K562 (cell line): ENCODE data around the gene CACNA1E. TPM values are rescaled to one million over a fixed set of nuclear protein-coding genes. Genes with fewer than 3 reads are reported as not detected.

ENCODE experiments used
- ATAC-seq: fragments of 200-7000 bp; cut with Tn5 transposase; 3 replicates; pipeline ENCODE4 v1.9.1; 2020; ENCODE audit warnings: moderate library complexity
- BruUV-seq: library from RNA; stranded (reverse); fragments of 400-500 nt; replicated peaks from 2 replicates; lab custom pipeline; 2021; lab: Mats Ljungman, UMichigan
- CTCF ChIA-PET: fragments of 300-600 bp; formaldehyde crosslinking; extraction: SDS; loops from one replicate; lab custom pipeline; 2021; ENCODE audit warnings: low intra/inter-chr PET ratio; lab: Yijun Ruan, JAX
- POLR2A ChIA-PET: fragments of 300-600, 350-650 bp; sonication (Branson Sonifier 250); formaldehyde crosslinking; extraction: SDS; loops from one replicate; lab custom pipeline; 2021; ENCODE audit warnings: antibody characterized with exemption, inconsistent platforms; lab: Yijun Ruan, JAX
- DNase-seq, 4 experiments: peaks; one replicate each; pipeline versions ENCODE4 v3.0.0 to v3.0.0-alpha.2; 2011 to 2018; ENCODE audit warnings: low spot score in 3 of 4, mixed read lengths in 3 of 4; ENCODE audit errors: extremely low read depth in 1 of 4
- FAIRE-seq: peaks from 2 replicates; lab custom pipeline; 2011; peaks lifted over from hg19 to GRCh38; lab: Jason Lieb, UNC
- H2AFZ ChIP-seq: 2 replicates; pipeline ENCODE4 v1.6.0; 2011; ENCODE audit warnings: low read depth, low read length, control low read depth, inconsistent platforms
- H3K27ac ChIP-seq: fragments of 200-600 bp; 3 replicates; pipeline ENCODE4 v1.8.0; 2011; ENCODE audit warnings: low read depth, mild to moderate bottlenecking, control low read depth, inconsistent platforms, low read length, moderate library complexity, mixed read lengths; ENCODE audit errors: extremely low read depth
- H3K27me3 ChIP-seq, 2 experiments: fragments of 300-600 bp in 1 of 2; 2 replicates in 1 of 2; 3 replicates in 1 of 2; pipeline versions ENCODE4 v1.6.0 to v1.8.0; 2011; ENCODE audit warnings: inconsistent platforms in 2 of 2, low read length in 2 of 2, mild to moderate bottlenecking in 1 of 2, mixed read lengths in 1 of 2, moderate library complexity in 1 of 2; ENCODE audit not compliant: control insufficient read depth in 2 of 2, insufficient read depth in 2 of 2
- H3K36me3 ChIP-seq: fragments of 300-600 bp; 3 replicates; pipeline ENCODE4 v1.8.0; 2011; ENCODE audit warnings: mild to moderate bottlenecking, low read length, inconsistent platforms; ENCODE audit not compliant: control insufficient read depth, insufficient read depth
- H3K4me1 ChIP-seq, 2 experiments: fragments of 200-600 bp in 1 of 2; replicated peaks in 1 of 2; 2 replicates in 1 of 2; 3 replicates in 1 of 2; pipeline versions ENCODE4 v1.5.1 to v1.8.0; 2011; ENCODE audit warnings: inconsistent platforms in 2 of 2, low read length in 2 of 2, mild to moderate bottlenecking in 1 of 2, mixed read lengths in 1 of 2, moderate library complexity in 1 of 2; ENCODE audit not compliant: control insufficient read depth in 2 of 2, insufficient read depth in 2 of 2
- H3K4me2 ChIP-seq: 2 replicates; pipeline ENCODE4 v1.6.1; 2011; ENCODE audit warnings: low read length, control low read depth, inconsistent platforms, mixed read lengths; ENCODE audit not compliant: insufficient read depth
- H3K4me3 ChIP-seq: fragments of 200-600 bp; sonication (generic), shearing (Covaris generic); 2 replicates; pipeline ENCODE4 v1.5.1; 2016; ENCODE audit warnings: control low read depth, inconsistent platforms
- H3K79me2 ChIP-seq: fragments of 200-600 bp; 3 replicates; pipeline ENCODE4 v1.8.0; 2011; ENCODE audit warnings: low read length, inconsistent platforms; ENCODE audit not compliant: control insufficient read depth, insufficient read depth
- H3K9ac ChIP-seq, 2 experiments: 2 replicates each; pipeline versions ENCODE4 v1.6.0 to v1.6.1; 2011; ENCODE audit warnings: low read depth in 2 of 2, low read length in 2 of 2, control low read depth in 1 of 2, inconsistent platforms in 1 of 2, mild to moderate bottlenecking in 1 of 2, mixed read lengths in 1 of 2; ENCODE audit not compliant: insufficient read depth in 1 of 2
- H3K9me1 ChIP-seq: one replicate; pipeline ENCODE4 v1.6.0; 2011; ENCODE audit warnings: inconsistent platforms, mild to moderate bottlenecking, low read length, moderate library complexity; ENCODE audit not compliant: control insufficient read depth, insufficient read depth
- H3K9me3 ChIP-seq: replicated peaks from 2 replicates; pipeline ENCODE4 v1.5.1; 2011; ENCODE audit warnings: low read depth, low read length, inconsistent platforms; ENCODE audit not compliant: control insufficient read depth, insufficient read depth
- H4K20me1 ChIP-seq: replicated peaks from 2 replicates; pipeline ENCODE4 v1.6.1; 2011; ENCODE audit warnings: low read length, inconsistent platforms, mixed read lengths; ENCODE audit not compliant: control insufficient read depth, insufficient read depth
- BRD9 ChIP-seq: fragments of 450-650 bp; IDR thresholded peaks from 2 replicates; pipeline ENCODE4 v1.6.1; 2018; ENCODE audit warnings: low read depth; ENCODE audit not compliant: partially characterized antibody
- DACH1 ChIP-seq: fragments of 450-650 bp; IDR thresholded peaks from 2 replicates; pipeline ENCODE4 v1.6.1; 2018; ENCODE audit not compliant: partially characterized antibody
- ETS2 ChIP-seq: IDR thresholded peaks from 2 replicates; pipeline ENCODE4 v1.6.1; 2016; ENCODE audit warnings: borderline replicate concordance, missing genetic modification characterization, mild to moderate bottlenecking, moderate library complexity, missing compliant biosample characterization; ENCODE audit not compliant: poor library complexity, severe bottlenecking
- MEF2A ChIP-seq: IDR thresholded peaks from 2 replicates; pipeline ENCODE4 v1.6.1; 2011; ENCODE audit warnings: low read depth, mild to moderate bottlenecking, low read length, moderate library complexity; ENCODE audit not compliant: control insufficient read depth
- MIER1 ChIP-seq: fragments of 450-650 bp; IDR thresholded peaks from 2 replicates; pipeline ENCODE4 v1.6.1; 2016; ENCODE audit warnings: antibody characterized with exemption, mild to moderate bottlenecking, low read depth
- NCOA6 ChIP-seq: fragments of 450-650 bp; IDR thresholded peaks from 2 replicates; pipeline ENCODE4 v1.6.1; 2017; ENCODE audit warnings: mild to moderate bottlenecking
- NFE2 ChIP-seq: IDR thresholded peaks from 2 replicates; pipeline ENCODE4 v1.6.1; 2014; ENCODE audit warnings: antibody characterized with exemption, low read depth
- PHTF2 ChIP-seq: fragments of 250-450 bp; sonication (Bioruptor Pico); IDR thresholded peaks from 2 replicates; pipeline ENCODE4 v1.5.0; 2021; ENCODE audit warnings: mild to moderate bottlenecking
- POLR2G ChIP-seq: fragments of 200-400 bp; formaldehyde crosslinking; IDR thresholded peaks from 2 replicates; pipeline ENCODE4 v1.6.1; 2017; ENCODE audit warnings: low read depth, mild to moderate bottlenecking, antibody characterized with exemption, low read length, moderate library complexity
- SIN3A ChIP-seq, 2 experiments: fragments of 150-350 bp in 1 of 2; IDR thresholded peaks; 2 replicates each; pipeline ENCODE4 v1.6.1; 2011 to 2016; ENCODE audit warnings: borderline replicate concordance in 2 of 2, low read depth in 2 of 2, low read length in 2 of 2, mild to moderate bottlenecking in 2 of 2, moderate library complexity in 2 of 2; ENCODE audit not compliant: control insufficient read depth in 1 of 2
- THAP7 ChIP-seq: fragments of 250-450 bp; sonication (Bioruptor Pico); IDR thresholded peaks from 2 replicates; pipeline ENCODE4 v1.5.0; 2021
- ZNF609 ChIP-seq: sonication (generic); formaldehyde crosslinking; IDR thresholded peaks from 2 replicates; pipeline ENCODE4 v1.8.1; 2023; ENCODE audit warnings: missing genetic modification reagents, mild to moderate bottlenecking, borderline replicate concordance
- ZNF695 ChIP-seq: fragments of 450-650 bp; formaldehyde crosslinking; IDR thresholded peaks from 2 replicates; pipeline ENCODE4 v1.4.0; 2020; ENCODE audit warnings: mild to moderate bottlenecking, moderate library complexity
- WGBS: fragments of 100-300 bp; shearing (Covaris generic); methylation state at CpG from one replicate; pipeline ENCODE4 v1.1.6; 2016; ENCODE audit warnings: low coverage, mixed read lengths; ENCODE audit not compliant: insufficient coverage; ENCODE audit errors: missing lambda C conversion rate; 5-methylcytosine and 5-hydroxymethylcytosine counted together
- in situ Hi-C: fragments of 300-500 bp; cut with MboI; formaldehyde crosslinking; loops from 4 replicates; pipeline ENCODE4 v1.15.0; 2018; ENCODE audit warnings: inconsistent platforms, mixed read lengths
- intact Hi-C: fragments of 100-400 bp; cut with micrococcal nuclease; formaldehyde crosslinking; loops from 2 replicates; pipeline ENCODE4 v1.14.2; 2022
- polyA plus RNA-seq, 8 experiments: library from polyadenylated mRNA; depleted of rRNA in 4 of 8; stranded (reverse) in 5 of 8; unstranded in 3 of 8; fragments of >200 nt; fragmentation: Nextera tagmentation in 2 of 8; fragmentation: Illumina TruSeq in 1 of 8; extraction: Ambion mirVana in 2 of 8; extraction: Trizol in 1 of 8; gene quantifications; 2 replicates each; pipeline versions ENCODE4 v1.2.1 to v1.2.3, GENCODE V29; 2011 to 2014; ENCODE audit warnings: inconsistent platforms in 1 of 8, missing spikeins in 1 of 8
- total RNA-seq, 7 experiments: library from RNA; depleted of rRNA in 6 of 7; stranded (reverse); fragments of >200 nt in 6 of 7; fragmentation: Illumina TruSeq in 2 of 7; extraction: Trizol in 2 of 7; gene quantifications; 2 replicates each; pipeline versions ENCODE4 v1.2.1 to v1.2.3, GENCODE V29; 2011 to 2021; ENCODE audit warnings: low replicate concordance in 1 of 7
- TF ChIP-seq, protein P1 (sequence below): fragments of 250-450 bp; sonication (Bioruptor Pico); IDR thresholded peaks from 2 replicates; pipeline ENCODE4 v1.8.0; 2022; ENCODE audit warnings: moderate library complexity, mild to moderate bottlenecking, inconsistent platforms
- TF ChIP-seq, protein P2 (sequence below): fragments of 250-450 bp; sonication (Bioruptor Pico); IDR thresholded peaks from 2 replicates; pipeline ENCODE4 v1.8.0; 2022; ENCODE audit warnings: inconsistent platforms, mild to moderate bottlenecking, moderate library complexity, borderline replicate concordance

CACNA1E gene
- total and polyA plus RNA-seq, 9 of the 15 experiments (the other 6 are each of a cell fraction or from before 2014, with no cell fraction given), result under 0.01 to 0.04 TPM; not detected in 7

- ChIA-PET POLR2A (no interaction called here), CTCF (no interaction called here)
- H3K27ac ChIP-seq, result no peak overlapping the region
- no TSS peak for BruUV-seq
- no peaks in the 10 kb centered on the region for H3K79me2 ChIP-seq
- no peaks in the 10 kb centered on the region for H3K9me1 ChIP-seq
- TF ChIP-seq ETS2 (tag) (no peak), THAP7 (CRISPR knock-in tag) (no peak), SIN3A (IDR thresholded peaks at IDR 0.05; ENCODE audit: borderline replicate concordance in 2 of 2, control insufficient read depth in 1 of 2, low read depth in 2 of 2, low read length in 2 of 2) (no peak), MIER1 (no peak), NFE2 (no peak), POLR2G (no peak), MEF2A (no peak), ZNF609 (CRISPR knock-in tag) (no peak), BRD9 (no peak), DACH1 (no peak), ZNF695 (CRISPR knock-in tag) (no peak), NCOA6 (no peak), PHTF2 (CRISPR knock-in tag) (no peak)
- TF ChIP-seq, protein P1, sequence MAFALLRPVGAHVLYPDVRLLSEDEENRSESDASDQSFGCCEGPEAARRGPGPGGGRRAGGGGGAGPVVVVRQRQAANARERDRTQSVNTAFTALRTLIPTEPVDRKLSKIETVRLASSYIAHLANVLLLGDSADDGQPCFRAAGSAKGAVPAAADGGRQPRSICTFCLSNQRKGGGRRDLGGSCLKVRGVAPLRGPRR (CRISPR knock-in tag), result no peak
- TF ChIP-seq, protein P2, sequence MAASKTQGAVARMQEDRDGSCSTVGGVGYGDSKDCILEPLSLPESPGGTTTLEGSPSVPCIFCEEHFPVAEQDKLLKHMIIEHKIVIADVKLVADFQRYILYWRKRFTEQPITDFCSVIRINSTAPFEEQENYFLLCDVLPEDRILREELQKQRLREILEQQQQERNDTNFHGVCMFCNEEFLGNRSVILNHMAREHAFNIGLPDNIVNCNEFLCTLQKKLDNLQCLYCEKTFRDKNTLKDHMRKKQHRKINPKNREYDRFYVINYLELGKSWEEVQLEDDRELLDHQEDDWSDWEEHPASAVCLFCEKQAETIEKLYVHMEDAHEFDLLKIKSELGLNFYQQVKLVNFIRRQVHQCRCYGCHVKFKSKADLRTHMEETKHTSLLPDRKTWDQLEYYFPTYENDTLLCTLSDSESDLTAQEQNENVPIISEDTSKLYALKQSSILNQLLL (CRISPR knock-in tag), result no peak
- WGBS, result 2% methylated on average over 2 of the region's 2 CpGs
- H3K9me3 ChIP-seq, result no peaks in the 10 kb centered on the region
- no peak for FAIRE-seq
- no peaks in the 10 kb centered on the region for H4K20me1 ChIP-seq
- H3K27me3 ChIP-seq, result peaks cover 3 to 22% of the 10 kb centered on the region in 2 experiments; a peak in 4 of 5 replicates
- intact Hi-C loops (no loop called here), in situ Hi-C loops (no loop called here)
- no peaks in the 10 kb centered on the region for H3K36me3 ChIP-seq
- ATAC-seq, result no peak
- H3K4me3 ChIP-seq, result no peak overlapping the region
- H3K4me1 ChIP-seq, result no peaks in the 10 kb centered on the region
- H2AFZ ChIP-seq, result no peak overlapping the region
- no peak overlapping the region for H3K9ac ChIP-seq
- no peak for DNase-seq
- no peak overlapping the region for H3K4me2 ChIP-seq
Measured at GRCh38 chr1:181748013-181748412, 264.7 kb downstream of the CACNA1E start.
